HepG2 (cell line): ENCODE measurements around the gene PPP2R2D. TPM values are rescaled to one million over a fixed set of nuclear protein-coding genes. Genes with fewer than 3 reads are reported as not detected.

Experiments
- ESRRA ChIP-seq: sonication (generic); formaldehyde crosslinking; IDR thresholded peaks from 2 replicates; pipeline ENCODE4 v1.5.1; 2020; ENCODE audit warnings: mild to moderate bottlenecking, low read depth, missing genetic modification reagents
- FOSL2 ChIP-seq: sonication (generic); formaldehyde crosslinking; IDR thresholded peaks from 2 replicates; pipeline ENCODE4 v1.4.0; 2020; ENCODE audit warnings: missing genetic modification reagents
- GABPA ChIP-seq, 2 experiments: IDR thresholded peaks; 2 replicates each; pipeline ENCODE4 v1.6.1; 2011 to 2016; ENCODE audit warnings: low read depth in 2 of 2, low read length in 1 of 2, missing biosample characterization in 1 of 2, missing genetic modification characterization in 1 of 2
- GABPB1 ChIP-seq: IDR thresholded peaks from 2 replicates; pipeline ENCODE4 v1.6.1; 2016; ENCODE audit warnings: mild to moderate bottlenecking, missing genetic modification reagents, moderate library complexity, missing compliant biosample characterization
- GATAD1 ChIP-seq: IDR thresholded peaks from 2 replicates; pipeline ENCODE4 v1.6.1; 2016; ENCODE audit warnings: missing genetic modification reagents, missing compliant biosample characterization
- HNRNPLL ChIP-seq: fragments of 200-400 bp; formaldehyde crosslinking; IDR thresholded peaks from 2 replicates; pipeline ENCODE4 v1.6.1; 2017; ENCODE audit warnings: mild to moderate bottlenecking, low read depth, low read length; ENCODE audit not compliant: poor library complexity, severe bottlenecking
- KAT8 ChIP-seq: IDR thresholded peaks from 2 replicates; pipeline ENCODE4 v1.6.1; 2016; ENCODE audit warnings: missing genetic modification reagents, missing compliant biosample characterization
- NCOA1 ChIP-seq: sonication (generic); formaldehyde crosslinking; IDR thresholded peaks from 2 replicates; pipeline ENCODE4 v1.9.0; 2021; ENCODE audit warnings: missing genetic modification reagents
- TAF1 ChIP-seq: sonication (generic); formaldehyde crosslinking; IDR thresholded peaks from 2 replicates; pipeline ENCODE4 v1.4.0; 2020; ENCODE audit warnings: missing genetic modification reagents
- ZNF230 ChIP-seq: sonication (generic); formaldehyde crosslinking; IDR thresholded peaks from 2 replicates; pipeline ENCODE4 v1.4.0; 2020; ENCODE audit warnings: mild to moderate bottlenecking, missing genetic modification reagents
- ZNF530 ChIP-seq: sonication (generic); formaldehyde crosslinking; IDR thresholded peaks from 2 replicates; pipeline ENCODE4 v1.5.0; 2020; ENCODE audit warnings: low read depth, mild to moderate bottlenecking, missing genetic modification reagents
- ZNF549 ChIP-seq: sonication (generic); formaldehyde crosslinking; IDR thresholded peaks from 2 replicates; pipeline ENCODE4 v1.5.0; 2020; ENCODE audit warnings: missing genetic modification reagents
- ZNF558 ChIP-seq: sonication (generic); formaldehyde crosslinking; IDR thresholded peaks from 2 replicates; pipeline ENCODE4 v1.9.0; 2022; ENCODE audit warnings: mild to moderate bottlenecking, missing genetic modification reagents, borderline replicate concordance
- ZNF672 ChIP-seq: sonication (generic); formaldehyde crosslinking; IDR thresholded peaks from 2 replicates; pipeline ENCODE4 v1.8.1; 2022; ENCODE audit warnings: missing genetic modification reagents
- ZNF720 ChIP-seq: sonication (generic); formaldehyde crosslinking; IDR thresholded peaks from 2 replicates; pipeline ENCODE4 v1.4.0; 2020; ENCODE audit warnings: missing genetic modification reagents
- ZNF724P ChIP-seq: sonication (generic); formaldehyde crosslinking; IDR thresholded peaks from 2 replicates; pipeline ENCODE4 v1.8.0; 2022; ENCODE audit warnings: missing genetic modification reagents, borderline replicate concordance
- ZNF839 ChIP-seq: sonication (generic); formaldehyde crosslinking; IDR thresholded peaks from 2 replicates; pipeline ENCODE4 v1.4.0; 2020; ENCODE audit warnings: missing genetic modification reagents, mild to moderate bottlenecking, borderline replicate concordance
- ZSCAN25 ChIP-seq: sonication (generic); formaldehyde crosslinking; IDR thresholded peaks from 2 replicates; pipeline ENCODE4 v1.8.0; 2022; ENCODE audit warnings: mild to moderate bottlenecking, missing genetic modification reagents
- polyA plus RNA-seq, 8 experiments: library from polyadenylated mRNA; depleted of rRNA in 3 of 8; stranded (reverse) in 7 of 8; unstranded in 1 of 8; fragments of >200 nt; fragmentation: Illumina TruSeq in 4 of 8; extraction: Trizol in 4 of 8; gene quantifications; 2 replicates each; pipeline versions ENCODE4 v1.2.1 to v1.2.3, GENCODE V29; 2011 to 2016; ENCODE audit warnings: low read depth in 4 of 8, missing spikeins in 1 of 8, mixed read lengths in 1 of 8; ENCODE audit not compliant: insufficient read depth in 1 of 8
- total RNA-seq, 5 experiments: library from RNA; depleted of rRNA; stranded (reverse); fragments of >200 nt; fragmentation: Illumina TruSeq; extraction: Trizol; gene quantifications; 2 replicates each; pipeline ENCODE4 v1.2.3, GENCODE V29; 2016; ENCODE audit warnings: low read depth in 1 of 5
- TF ChIP-seq, protein P1 (sequence below): IDR thresholded peaks from 2 replicates; pipeline ENCODE4 v1.6.1; 2012; ENCODE audit warnings: inconsistent platforms
- TF ChIP-seq, protein P2 (sequence below): sonication (generic); formaldehyde crosslinking; IDR thresholded peaks from 2 replicates; pipeline ENCODE4 v1.5.0; 2020; ENCODE audit warnings: missing genetic modification reagents
- TF ChIP-seq, protein P3 (sequence below): sonication (generic); formaldehyde crosslinking; IDR thresholded peaks from 2 replicates; pipeline ENCODE4 v1.5.0; 2020; ENCODE audit warnings: mild to moderate bottlenecking, missing genetic modification reagents, borderline replicate concordance
- TF ChIP-seq, protein P4 (sequence below): sonication (generic); formaldehyde crosslinking; IDR thresholded peaks from 2 replicates; pipeline ENCODE4 v1.4.0; 2020; ENCODE audit warnings: missing genetic modification reagents, borderline replicate concordance
- TF ChIP-seq, protein P5 (sequence below): sonication (generic); formaldehyde crosslinking; IDR thresholded peaks from 2 replicates; pipeline ENCODE4 v1.5.0; 2020; ENCODE audit warnings: mild to moderate bottlenecking, missing genetic modification reagents

PPP2R2D gene
- total and polyA plus RNA-seq, 2 of the 13 experiments (the other 11 are each of a cell fraction or from before 2014, with no cell fraction given): 32.7 to 33.2 TPM

DNA sequence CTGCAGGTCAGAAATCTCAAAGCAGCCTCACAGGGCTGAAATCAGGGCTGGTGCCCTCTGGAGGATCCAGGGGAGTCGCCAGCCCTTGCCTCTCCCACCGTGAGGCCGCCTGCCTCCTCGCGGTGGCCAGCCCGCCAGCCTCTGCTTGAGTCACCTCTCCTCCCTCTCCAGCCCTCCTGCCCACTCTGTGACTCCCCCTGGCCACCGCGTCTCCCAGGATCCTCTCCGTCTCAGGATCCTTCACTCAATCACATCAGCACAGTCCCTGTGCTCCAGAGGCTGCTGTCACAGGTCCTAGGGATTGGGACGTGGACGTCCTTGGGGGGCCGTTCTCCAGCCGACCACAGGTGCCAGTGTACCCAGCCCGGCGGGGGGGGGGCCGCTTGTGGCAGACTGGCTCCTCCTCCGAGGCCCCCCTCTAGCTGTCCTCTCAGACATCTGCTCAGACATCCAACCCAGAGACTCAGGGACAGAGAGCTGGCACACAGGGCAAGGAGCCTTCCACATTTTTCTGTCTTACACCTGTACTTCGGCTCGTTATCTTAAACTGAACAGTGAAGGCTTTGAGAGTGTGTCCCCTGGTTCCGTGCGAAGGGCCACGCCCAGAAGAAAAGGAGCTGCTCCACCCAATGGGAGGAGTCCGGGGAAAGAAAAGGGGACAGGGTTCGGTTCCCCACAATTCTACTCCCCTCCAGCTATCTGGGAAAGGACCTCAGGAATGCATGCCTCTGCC, 9.4 kb upstream of the PPP2R2D start (continued):
- TF ChIP-seq, protein P1, sequence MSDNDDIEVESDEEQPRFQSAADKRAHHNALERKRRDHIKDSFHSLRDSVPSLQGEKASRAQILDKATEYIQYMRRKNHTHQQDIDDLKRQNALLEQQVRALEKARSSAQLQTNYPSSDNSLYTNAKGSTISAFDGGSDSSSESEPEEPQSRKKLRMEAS: 0 out of 2 replicates have a peak, but pooled peaks have one; percentile 3
- no peak for TF ChIP-seq ZNF530 (CRISPR knock-in tag)
- no peak for TF ChIP-seq ZNF720 (CRISPR knock-in tag)
- TF ChIP-seq GATAD1: no peak
- TF ChIP-seq ZSCAN25 (CRISPR knock-in tag): peak; percentile 11; the same call in 1 of the 2 replicates
- no peak for TF ChIP-seq GABPA (IDR thresholded peaks at IDR 0.05; ENCODE audit: low read depth, low read length)
- no peak for TF ChIP-seq GABPA (CRISPR knock-in tag; IDR thresholded peaks at IDR 0.05; ENCODE audit: low read depth)
- TF ChIP-seq TAF1 (CRISPR knock-in tag): no peak
- TF ChIP-seq, protein P2, sequence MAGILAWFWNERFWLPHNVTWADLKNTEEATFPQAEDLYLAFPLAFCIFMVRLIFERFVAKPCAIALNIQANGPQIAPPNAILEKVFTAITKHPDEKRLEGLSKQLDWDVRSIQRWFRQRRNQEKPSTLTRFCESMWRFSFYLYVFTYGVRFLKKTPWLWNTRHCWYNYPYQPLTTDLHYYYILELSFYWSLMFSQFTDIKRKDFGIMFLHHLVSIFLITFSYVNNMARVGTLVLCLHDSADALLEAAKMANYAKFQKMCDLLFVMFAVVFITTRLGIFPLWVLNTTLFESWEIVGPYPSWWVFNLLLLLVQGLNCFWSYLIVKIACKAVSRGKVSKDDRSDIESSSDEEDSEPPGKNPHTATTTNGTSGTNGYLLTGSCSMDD (CRISPR knock-in tag): no peak
- no peak for TF ChIP-seq ZNF558 (CRISPR knock-in tag)
- TF ChIP-seq ZNF230 (CRISPR knock-in tag): no peak
- peak; percentile 32; the same call in 1 of the 2 replicates for TF ChIP-seq GABPB1
- TF ChIP-seq ZNF549: no peak
- TF ChIP-seq NCOA1 (CRISPR knock-in tag): no peak
- TF ChIP-seq, protein P3, sequence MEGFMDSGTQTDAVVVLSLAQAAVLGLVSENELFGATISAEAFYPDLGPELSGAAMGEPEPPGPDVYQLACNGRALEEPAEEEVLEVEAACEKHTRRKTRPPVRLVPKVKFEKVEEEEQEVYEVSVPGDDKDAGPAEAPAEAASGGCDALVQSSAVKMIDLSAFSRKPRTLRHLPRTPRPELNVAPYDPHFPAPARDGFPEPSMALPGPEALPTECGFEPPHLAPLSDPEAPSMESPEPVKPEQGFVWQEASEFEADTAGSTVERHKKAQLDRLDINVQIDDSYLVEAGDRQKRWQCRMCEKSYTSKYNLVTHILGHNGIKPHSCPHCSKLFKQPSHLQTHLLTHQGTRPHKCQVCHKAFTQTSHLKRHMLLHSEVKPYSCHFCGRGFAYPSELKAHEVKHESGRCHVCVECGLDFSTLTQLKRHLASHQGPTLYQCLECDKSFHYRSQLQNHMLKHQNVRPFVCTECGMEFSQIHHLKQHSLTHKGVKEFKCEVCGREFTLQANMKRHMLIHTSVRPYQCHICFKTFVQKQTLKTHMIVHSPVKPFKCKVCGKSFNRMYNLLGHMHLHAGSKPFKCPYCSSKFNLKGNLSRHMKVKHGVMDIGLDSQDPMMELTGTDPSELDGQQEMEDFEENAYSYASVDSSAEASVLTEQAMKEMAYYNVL (CRISPR knock-in tag): no peak
- no peak for TF ChIP-seq ZNF724P (CRISPR knock-in tag)
- no peak for TF ChIP-seq ZNF672
- TF ChIP-seq, protein P4, sequence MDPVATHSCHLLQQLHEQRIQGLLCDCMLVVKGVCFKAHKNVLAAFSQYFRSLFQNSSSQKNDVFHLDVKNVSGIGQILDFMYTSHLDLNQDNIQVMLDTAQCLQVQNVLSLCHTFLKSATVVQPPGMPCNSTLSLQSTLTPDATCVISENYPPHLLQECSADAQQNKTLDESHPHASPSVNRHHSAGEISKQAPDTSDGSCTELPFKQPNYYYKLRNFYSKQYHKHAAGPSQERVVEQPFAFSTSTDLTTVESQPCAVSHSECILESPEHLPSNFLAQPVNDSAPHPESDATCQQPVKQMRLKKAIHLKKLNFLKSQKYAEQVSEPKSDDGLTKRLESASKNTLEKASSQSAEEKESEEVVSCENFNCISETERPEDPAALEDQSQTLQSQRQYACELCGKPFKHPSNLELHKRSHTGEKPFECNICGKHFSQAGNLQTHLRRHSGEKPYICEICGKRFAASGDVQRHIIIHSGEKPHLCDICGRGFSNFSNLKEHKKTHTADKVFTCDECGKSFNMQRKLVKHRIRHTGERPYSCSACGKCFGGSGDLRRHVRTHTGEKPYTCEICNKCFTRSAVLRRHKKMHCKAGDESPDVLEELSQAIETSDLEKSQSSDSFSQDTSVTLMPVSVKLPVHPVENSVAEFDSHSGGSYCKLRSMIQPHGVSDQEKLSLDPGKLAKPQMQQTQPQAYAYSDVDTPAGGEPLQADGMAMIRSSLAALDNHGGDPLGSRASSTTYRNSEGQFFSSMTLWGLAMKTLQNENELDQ (CRISPR knock-in tag): no peak
- TF ChIP-seq ESRRA (CRISPR knock-in tag): no peak
- TF ChIP-seq FOSL2 (CRISPR knock-in tag): 0 out of 2 replicates have a peak, but pooled peaks have one; percentile 22
- TF ChIP-seq, protein P5, sequence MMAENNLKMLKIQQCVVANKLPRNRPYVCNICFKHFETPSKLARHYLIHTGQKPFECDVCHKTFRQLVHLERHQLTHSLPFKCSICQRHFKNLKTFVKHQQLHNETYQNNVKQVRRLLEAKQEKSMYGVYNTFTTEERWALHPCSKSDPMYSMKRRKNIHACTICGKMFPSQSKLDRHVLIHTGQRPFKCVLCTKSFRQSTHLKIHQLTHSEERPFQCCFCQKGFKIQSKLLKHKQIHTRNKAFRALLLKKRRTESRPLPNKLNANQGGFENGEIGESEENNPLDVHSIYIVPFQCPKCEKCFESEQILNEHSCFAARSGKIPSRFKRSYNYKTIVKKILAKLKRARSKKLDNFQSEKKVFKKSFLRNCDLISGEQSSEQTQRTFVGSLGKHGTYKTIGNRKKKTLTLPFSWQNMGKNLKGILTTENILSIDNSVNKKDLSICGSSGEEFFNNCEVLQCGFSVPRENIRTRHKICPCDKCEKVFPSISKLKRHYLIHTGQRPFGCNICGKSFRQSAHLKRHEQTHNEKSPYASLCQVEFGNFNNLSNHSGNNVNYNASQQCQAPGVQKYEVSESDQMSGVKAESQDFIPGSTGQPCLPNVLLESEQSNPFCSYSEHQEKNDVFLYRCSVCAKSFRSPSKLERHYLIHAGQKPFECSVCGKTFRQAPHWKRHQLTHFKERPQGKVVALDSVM (CRISPR knock-in tag): peak; percentile 81
- TF ChIP-seq HNRNPLL: peak; percentile 25
- no peak for TF ChIP-seq ZNF839 (CRISPR knock-in tag)
- no peak for TF ChIP-seq KAT8
